ENCODE results near the gene EXOC2.
"Not testable (repeated sequence)": the region's sequence is repeated elsewhere in the genome, so short reads cannot be mapped to it uniquely, and the experiment has no call there.

EXOC2 gene

GRCh38 chr6:677919-678318, 15.0 kb downstream of the EXOC2 start:
- DNase-seq: no peak

DNA sequence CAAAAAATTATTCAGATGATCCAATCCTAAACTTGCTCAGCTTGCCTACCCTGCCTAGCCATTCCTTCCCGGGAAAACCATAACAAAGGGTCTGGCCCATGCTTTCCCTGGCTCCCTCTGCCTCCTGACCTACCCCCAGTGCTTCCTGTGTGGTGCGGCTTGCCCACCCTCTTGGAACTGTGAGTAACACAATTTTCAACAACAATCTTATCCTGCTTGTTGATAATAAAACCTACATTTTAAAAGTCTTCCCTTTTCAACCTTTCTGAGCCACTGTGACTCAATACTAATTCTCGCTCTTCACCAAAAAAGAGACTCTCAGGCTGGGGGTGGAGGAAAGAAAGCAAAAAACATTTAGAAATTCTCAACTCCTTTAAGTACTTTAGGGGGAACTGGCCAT, 18.0 kb downstream of the EXOC2 start:
- no peak for DNase-seq

GRCh38 chr6:674406-674805, 18.5 kb downstream of the EXOC2 start:
- no peak for DNase-seq

DNA sequence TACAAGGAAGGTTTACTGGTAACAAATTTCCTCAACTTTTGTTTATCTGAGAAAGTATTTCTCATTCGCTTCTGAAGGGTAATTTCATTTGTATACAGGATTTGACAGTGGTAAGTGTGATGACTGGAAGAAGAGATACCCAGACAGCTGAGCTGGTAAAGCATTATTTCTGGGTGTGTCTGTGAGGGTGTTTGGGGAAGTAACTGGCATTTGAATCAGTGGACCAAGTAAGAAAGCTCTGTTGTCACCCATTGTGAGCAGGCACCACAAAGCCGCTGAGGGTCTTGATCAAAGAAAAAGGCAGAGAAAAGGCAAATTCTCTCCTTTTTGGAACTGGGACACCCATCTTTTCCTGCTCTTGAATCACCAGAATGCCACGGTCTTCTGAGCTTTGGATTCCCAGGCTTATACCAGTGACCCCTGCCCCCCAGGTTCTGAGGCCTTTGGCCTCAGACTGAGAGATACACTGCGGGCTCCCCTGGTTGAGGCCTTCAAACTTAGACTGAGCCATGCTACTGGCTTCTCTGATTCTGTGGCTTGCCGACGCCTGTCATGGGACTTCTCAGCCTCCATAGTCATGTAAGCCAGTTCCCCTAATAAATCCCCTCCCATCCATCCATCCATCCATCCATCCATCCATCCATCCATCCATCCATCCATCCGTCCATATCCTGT, 25.5 kb downstream of the EXOC2 start:
- no peak for DNase-seq

- DNase-seq: no peak
Measured at GRCh38 chr6:665403-666267, 27.3 kb downstream of the EXOC2 start.

- DNase-seq: not testable (repeated sequence)
Measured at GRCh38 chr6:663788-664187, 29.2 kb downstream of the EXOC2 start.

- DNase-seq: no peak
Measured at GRCh38 chr6:659716-660581, 33.0 kb downstream of the EXOC2 start.

DNA sequence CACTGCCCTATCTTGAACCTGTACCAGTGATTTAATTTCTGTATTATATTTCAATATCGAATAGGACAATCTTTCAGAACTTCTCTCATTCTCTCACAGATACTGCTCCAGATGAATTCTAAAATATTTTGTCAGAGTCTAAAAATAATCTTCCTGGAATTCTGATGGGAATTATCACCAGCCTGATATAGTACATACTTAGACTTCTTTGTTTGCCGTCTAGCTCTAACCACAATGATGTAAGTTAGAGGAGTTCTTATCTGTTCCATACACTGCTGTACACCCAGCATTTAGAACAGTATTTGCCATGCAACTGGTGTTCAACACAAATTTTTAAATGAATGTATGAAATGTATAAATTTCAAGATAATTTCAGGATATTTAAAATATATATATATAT, 34.7 kb downstream of the EXOC2 start:
- no peak for DNase-seq

DNA sequence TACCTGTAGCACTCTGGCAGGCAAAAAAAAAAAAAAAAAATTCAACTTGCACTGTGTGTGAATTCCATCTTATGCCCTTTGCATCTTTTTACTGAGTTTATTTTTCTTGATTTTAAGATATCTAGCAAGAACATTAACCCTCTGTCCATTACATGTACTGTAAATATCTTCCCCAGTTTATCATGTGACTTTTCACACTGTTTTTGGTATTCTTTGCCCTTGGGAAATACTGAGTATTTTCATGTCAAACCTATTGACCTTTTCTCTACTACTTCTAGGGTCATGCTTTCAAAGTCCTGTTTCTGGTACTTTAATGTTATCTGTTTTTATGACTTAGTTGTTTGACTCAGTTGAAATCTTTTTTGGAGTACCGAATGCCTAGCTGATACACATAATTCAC, 35.2 kb downstream of the EXOC2 start:
- no peak for DNase-seq

GRCh38 chr6:656460-657252, 36.3 kb downstream of the EXOC2 start, which contains the start of gene HUS1B:
Gene HUS1B, minus strand, starts transcription at chr6:657100. Its CDS starts 156 bp downstream, at chr6:656944.
- DNase-seq: no peak

- DNase-seq: no peak
Measured at GRCh38 chr6:654136-654535, 38.8 kb downstream of the EXOC2 start.

DNA sequence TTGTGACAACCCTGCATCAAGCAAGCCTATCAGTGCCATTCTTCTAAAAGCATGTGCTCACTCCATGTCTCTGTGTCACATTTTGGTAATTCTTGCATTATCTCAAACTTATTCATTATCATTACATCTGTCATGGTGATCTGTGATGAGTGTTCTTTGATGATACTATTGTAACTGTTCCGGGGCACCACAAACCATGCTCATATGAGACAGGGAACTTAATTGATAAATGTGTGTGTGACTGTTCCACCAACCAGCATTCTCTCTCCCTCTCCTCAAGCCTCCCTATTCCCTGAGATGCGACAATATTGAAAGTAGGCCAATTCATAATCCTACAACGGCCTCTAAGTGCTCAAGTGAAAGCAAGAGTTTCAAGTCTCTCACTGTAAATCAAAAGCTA, 40.1 kb downstream of the EXOC2 start:
- DNase-seq: no peak

- DNase-seq: no peak
Measured at GRCh38 chr6:650098-650497, 42.8 kb downstream of the EXOC2 start.

- DNase-seq: no peak
Measured at GRCh38 chr6:642805-643204, 50.1 kb downstream of the EXOC2 start.

- DNase-seq: no peak
Measured at GRCh38 chr6:641225-641985, 51.5 kb downstream of the EXOC2 start.

- DNase-seq: no peak
Measured at GRCh38 chr6:636488-636887, 56.5 kb downstream of the EXOC2 start.

GRCh38 chr6:635233-635632, 57.7 kb downstream of the EXOC2 start:
- DNase-seq: no peak

DNA sequence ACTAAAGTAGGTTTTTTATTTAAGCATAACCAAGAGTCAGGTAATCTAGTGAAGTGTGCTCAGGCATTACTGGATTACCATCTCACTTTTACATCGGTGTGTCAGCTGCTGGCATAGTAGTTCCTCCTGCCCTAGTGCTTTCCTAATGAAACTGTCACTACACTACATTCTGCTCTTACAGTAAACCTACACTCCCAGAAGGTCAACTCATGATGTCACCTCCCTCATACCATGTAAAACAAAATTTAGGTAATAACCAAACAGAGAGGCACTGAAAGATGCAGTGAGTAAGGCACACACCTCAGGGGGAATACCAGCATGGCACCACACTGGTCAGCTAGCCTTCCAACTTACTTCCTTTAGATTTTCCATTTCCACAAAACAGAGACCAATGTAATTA, 59.3 kb downstream of the EXOC2 start:
- no peak for DNase-seq

DNA sequence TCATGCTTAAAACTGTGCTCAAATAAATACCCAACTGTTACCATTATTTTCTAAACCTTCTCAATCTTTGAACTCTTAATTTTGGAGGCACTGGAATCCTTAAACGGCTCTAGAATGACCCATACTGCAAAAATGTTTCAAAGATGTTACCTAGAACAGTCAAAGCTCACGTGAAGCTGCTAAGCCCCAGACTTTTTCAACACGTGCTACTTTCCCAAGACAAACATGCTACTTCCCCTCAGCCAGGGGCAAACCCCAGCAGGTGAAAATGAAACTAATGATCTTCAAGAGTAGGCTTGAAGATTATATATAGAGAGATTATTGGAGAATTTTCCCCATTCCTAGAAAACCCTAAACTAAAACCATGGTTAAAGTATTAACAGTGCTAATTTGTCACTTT, 64.2 kb downstream of the EXOC2 start:
- DNase-seq: no peak

DNA sequence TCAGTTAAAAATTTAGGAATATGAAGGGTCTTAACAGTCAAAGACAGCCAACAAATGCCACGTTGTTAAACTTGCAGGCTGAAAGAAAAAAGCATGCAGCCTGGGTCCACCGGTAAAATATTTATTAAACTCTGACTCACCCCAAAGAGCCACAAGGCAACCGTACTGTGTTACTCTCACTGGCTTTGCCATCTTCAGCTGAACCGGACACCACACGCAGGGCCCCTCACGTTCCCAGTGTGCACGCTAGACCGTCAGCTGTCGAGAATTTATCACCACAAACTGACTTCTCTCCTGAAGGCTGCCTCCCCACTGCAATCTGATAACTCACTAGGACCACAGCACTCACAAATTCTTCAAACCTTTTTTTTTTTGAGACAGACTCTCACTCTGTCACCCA, 66.7 kb downstream of the EXOC2 start:
- DNase-seq: no peak

GRCh38 chr6:624979-625378, 68.0 kb downstream of the EXOC2 start:
- no peak for DNase-seq

DNA sequence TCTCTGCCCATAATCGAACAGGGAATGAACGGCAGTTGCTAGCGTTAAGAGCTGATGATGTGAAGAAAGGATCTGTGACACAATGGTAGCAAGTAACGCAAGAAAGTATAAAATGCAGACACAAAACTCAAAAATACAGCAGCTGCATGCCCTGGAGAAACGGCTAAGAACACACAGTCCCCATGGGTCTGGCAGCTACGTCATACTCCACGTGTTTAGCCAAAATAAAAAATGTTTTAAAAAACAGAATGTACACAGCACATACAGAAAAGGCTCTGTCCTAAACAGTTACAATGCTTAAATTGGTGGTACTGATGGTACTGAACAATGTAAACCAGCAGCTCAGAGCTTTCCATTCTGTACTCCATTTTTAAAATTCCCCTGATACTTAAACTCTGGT, 70.5 kb downstream of the EXOC2 start:
- DNase-seq: no peak
